Stimulated activated CD8-positive, alpha-beta memory T cell treated with anti-CD3 and anti-CD28 coated beads, Interleukin-4, amount 100 ng/mL, for 4 hours (primary cell): Measurements from ENCODE around the gene VPS26C.

Experiments used
- DNase-seq, 2 donors: peaks; one replicate each; pipeline ENCODE4 v3.0.0-alpha.2; 2020; ENCODE audit warnings: low read depth in 2 of 2, low spot score in 1 of 2

The VPS26C gene

GRCh38 chr21:37207441-37208009 is 59.6 kb downstream of the VPS26C start:
- DNase-seq: no peak

GRCh38 chr21:37206496-37206895 is 60.6 kb downstream of the VPS26C start:
- DNase-seq: no peak

GRCh38 chr21:37204580-37204979 is 62.6 kb downstream of the VPS26C start:
- no peak for DNase-seq

GRCh38 chr21:37202221-37203110 is 64.7 kb downstream of the VPS26C start:
- DNase-seq: no peak

GRCh38 chr21:37200641-37201480 is 66.3 kb downstream of the VPS26C start:
- DNase-seq: no peak

GRCh38 chr21:37199057-37199924 is 67.8 kb downstream of the VPS26C start:
- no peak for DNase-seq

- DNase-seq: no peak
Measured at GRCh38 chr21:37197746-37198145, 69.4 kb downstream of the VPS26C start.

GRCh38 chr21:37196847-37197246 is 70.3 kb downstream of the VPS26C start:
- DNase-seq: no peak

- DNase-seq: no peak
Measured at GRCh38 chr21:37195610-37196009, 71.5 kb downstream of the VPS26C start.

GRCh38 chr21:37195059-37195458 is 72.1 kb downstream of the VPS26C start:
- no peak for DNase-seq

- no peak for DNase-seq
Measured at GRCh38 chr21:37193676-37194075, 73.5 kb downstream of the VPS26C start.

- DNase-seq: no peak
Measured at GRCh38 chr21:37193006-37193405, 74.1 kb downstream of the VPS26C start.

- DNase-seq: no peak
Measured at GRCh38 chr21:37192019-37192418, 75.1 kb downstream of the VPS26C start.

GRCh38 chr21:37188825-37189224 is 78.3 kb downstream of the VPS26C start:
- no peak for DNase-seq

GRCh38 chr21:37186983-37187382 is 80.2 kb downstream of the VPS26C start:
- DNase-seq: no peak

- DNase-seq: no peak
Measured at GRCh38 chr21:37184784-37185593, 82.1 kb downstream of the VPS26C start.

- no peak for DNase-seq
Measured at GRCh38 chr21:37183749-37184148, 83.4 kb downstream of the VPS26C start.

GRCh38 chr21:37182222-37182621 is 84.9 kb downstream of the VPS26C start:
- no peak for DNase-seq

GRCh38 chr21:37181059-37181458 is 86.1 kb downstream of the VPS26C start:
- DNase-seq: no peak

- DNase-seq: no peak
Measured at GRCh38 chr21:37176716-37177115, 90.4 kb downstream of the VPS26C start.
